ENCODE measurements around the gene ZBTB38.

GRCh38 chr3:141394560-141394959 is 26.3 kb downstream of the ZBTB38 start:
- TF ChIP-seq CTCF (IDR thresholded peaks at IDR 0.05) (no peak), EZH2 (IDR thresholded peaks at IDR 0.05; ENCODE audit: borderline replicate concordance, insufficient read depth, low read depth, low read length, poor library complexity, severe bottlenecking) (no peak)

Data from B cell (primary cell).